HEK293 (cell line): ENCODE results near the gene TSPAN13.

ENCODE experiments used
- CTCF ChIP-seq: fragments of 450-650 bp; formaldehyde crosslinking; IDR thresholded peaks from 2 replicates; pipeline ENCODE4 v1.5.1; 2016; ENCODE audit warnings: missing biosample characterization, missing genetic modification characterization
- HOXA7 ChIP-seq: sonication (generic); formaldehyde crosslinking; IDR thresholded peaks from 2 replicates; pipeline ENCODE4 v1.8.1; 2022; ENCODE audit warnings: missing genetic modification reagents, borderline replicate concordance
- RBAK ChIP-seq: fragments of 450-650 bp; formaldehyde crosslinking; IDR thresholded peaks from 2 replicates; pipeline ENCODE4 v1.5.1; 2016; ENCODE audit warnings: missing biosample characterization, missing genetic modification characterization
- TRIM28 ChIP-seq: IDR thresholded peaks from 2 replicates; pipeline ENCODE4 v1.6.1; 2011; ENCODE audit warnings: low read length, control low read depth, borderline replicate concordance
- ZNF23 ChIP-seq: fragments of 450-650 bp; formaldehyde crosslinking; IDR thresholded peaks from 2 replicates; pipeline ENCODE4 v1.5.1; 2016; ENCODE audit warnings: missing biosample characterization, missing genetic modification characterization, borderline replicate concordance
- TF ChIP-seq, protein P1 (sequence below): fragments of 450-650 bp; formaldehyde crosslinking; IDR thresholded peaks from 2 replicates; pipeline ENCODE4 v1.5.1; 2016; ENCODE audit warnings: missing biosample characterization, missing genetic modification characterization
- TF ChIP-seq, protein P2 (sequence below): fragments of 450-650 bp; formaldehyde crosslinking; IDR thresholded peaks from 2 replicates; pipeline ENCODE4 v1.5.1; 2016; ENCODE audit warnings: missing biosample characterization, missing genetic modification characterization
- TF ChIP-seq, protein P3 (sequence below): fragments of 450-650 bp; formaldehyde crosslinking; IDR thresholded peaks from 2 replicates; pipeline ENCODE4 v1.5.1; 2016; ENCODE audit warnings: missing biosample characterization, missing genetic modification characterization

GRCh38 chr7:16764942-16765341 is 11.4 kb downstream of the TSPAN13 start:
- TF ChIP-seq, protein P1, sequence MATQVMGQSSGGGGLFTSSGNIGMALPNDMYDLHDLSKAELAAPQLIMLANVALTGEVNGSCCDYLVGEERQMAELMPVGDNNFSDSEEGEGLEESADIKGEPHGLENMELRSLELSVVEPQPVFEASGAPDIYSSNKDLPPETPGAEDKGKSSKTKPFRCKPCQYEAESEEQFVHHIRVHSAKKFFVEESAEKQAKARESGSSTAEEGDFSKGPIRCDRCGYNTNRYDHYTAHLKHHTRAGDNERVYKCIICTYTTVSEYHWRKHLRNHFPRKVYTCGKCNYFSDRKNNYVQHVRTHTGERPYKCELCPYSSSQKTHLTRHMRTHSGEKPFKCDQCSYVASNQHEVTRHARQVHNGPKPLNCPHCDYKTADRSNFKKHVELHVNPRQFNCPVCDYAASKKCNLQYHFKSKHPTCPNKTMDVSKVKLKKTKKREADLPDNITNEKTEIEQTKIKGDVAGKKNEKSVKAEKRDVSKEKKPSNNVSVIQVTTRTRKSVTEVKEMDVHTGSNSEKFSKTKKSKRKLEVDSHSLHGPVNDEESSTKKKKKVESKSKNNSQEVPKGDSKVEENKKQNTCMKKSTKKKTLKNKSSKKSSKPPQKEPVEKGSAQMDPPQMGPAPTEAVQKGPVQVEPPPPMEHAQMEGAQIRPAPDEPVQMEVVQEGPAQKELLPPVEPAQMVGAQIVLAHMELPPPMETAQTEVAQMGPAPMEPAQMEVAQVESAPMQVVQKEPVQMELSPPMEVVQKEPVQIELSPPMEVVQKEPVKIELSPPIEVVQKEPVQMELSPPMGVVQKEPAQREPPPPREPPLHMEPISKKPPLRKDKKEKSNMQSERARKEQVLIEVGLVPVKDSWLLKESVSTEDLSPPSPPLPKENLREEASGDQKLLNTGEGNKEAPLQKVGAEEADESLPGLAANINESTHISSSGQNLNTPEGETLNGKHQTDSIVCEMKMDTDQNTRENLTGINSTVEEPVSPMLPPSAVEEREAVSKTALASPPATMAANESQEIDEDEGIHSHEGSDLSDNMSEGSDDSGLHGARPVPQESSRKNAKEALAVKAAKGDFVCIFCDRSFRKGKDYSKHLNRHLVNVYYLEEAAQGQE, result no peak
- TF ChIP-seq TRIM28 (no peak), CTCF (tag by site-specific recombination) (no peak), HOXA7 (CRISPR knock-in tag) (no peak), ZNF23 (tag by site-specific recombination) (no peak), RBAK (no peak)
- TF ChIP-seq, protein P2, sequence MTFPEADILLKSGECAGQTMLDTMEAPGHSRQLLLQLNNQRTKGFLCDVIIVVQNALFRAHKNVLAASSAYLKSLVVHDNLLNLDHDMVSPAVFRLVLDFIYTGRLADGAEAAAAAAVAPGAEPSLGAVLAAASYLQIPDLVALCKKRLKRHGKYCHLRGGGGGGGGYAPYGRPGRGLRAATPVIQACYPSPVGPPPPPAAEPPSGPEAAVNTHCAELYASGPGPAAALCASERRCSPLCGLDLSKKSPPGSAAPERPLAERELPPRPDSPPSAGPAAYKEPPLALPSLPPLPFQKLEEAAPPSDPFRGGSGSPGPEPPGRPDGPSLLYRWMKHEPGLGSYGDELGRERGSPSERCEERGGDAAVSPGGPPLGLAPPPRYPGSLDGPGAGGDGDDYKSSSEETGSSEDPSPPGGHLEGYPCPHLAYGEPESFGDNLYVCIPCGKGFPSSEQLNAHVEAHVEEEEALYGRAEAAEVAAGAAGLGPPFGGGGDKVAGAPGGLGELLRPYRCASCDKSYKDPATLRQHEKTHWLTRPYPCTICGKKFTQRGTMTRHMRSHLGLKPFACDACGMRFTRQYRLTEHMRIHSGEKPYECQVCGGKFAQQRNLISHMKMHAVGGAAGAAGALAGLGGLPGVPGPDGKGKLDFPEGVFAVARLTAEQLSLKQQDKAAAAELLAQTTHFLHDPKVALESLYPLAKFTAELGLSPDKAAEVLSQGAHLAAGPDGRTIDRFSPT (tag by site-specific recombination), result no peak
- TF ChIP-seq, protein P3, sequence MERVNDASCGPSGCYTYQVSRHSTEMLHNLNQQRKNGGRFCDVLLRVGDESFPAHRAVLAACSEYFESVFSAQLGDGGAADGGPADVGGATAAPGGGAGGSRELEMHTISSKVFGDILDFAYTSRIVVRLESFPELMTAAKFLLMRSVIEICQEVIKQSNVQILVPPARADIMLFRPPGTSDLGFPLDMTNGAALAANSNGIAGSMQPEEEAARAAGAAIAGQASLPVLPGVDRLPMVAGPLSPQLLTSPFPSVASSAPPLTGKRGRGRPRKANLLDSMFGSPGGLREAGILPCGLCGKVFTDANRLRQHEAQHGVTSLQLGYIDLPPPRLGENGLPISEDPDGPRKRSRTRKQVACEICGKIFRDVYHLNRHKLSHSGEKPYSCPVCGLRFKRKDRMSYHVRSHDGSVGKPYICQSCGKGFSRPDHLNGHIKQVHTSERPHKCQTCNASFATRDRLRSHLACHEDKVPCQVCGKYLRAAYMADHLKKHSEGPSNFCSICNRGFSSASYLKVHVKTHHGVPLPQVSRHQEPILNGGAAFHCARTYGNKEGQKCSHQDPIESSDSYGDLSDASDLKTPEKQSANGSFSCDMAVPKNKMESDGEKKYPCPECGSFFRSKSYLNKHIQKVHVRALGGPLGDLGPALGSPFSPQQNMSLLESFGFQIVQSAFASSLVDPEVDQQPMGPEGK (tag by site-specific recombination), result no peak
